ENCODE results near the gene BSN.

BSN gene

DNA sequence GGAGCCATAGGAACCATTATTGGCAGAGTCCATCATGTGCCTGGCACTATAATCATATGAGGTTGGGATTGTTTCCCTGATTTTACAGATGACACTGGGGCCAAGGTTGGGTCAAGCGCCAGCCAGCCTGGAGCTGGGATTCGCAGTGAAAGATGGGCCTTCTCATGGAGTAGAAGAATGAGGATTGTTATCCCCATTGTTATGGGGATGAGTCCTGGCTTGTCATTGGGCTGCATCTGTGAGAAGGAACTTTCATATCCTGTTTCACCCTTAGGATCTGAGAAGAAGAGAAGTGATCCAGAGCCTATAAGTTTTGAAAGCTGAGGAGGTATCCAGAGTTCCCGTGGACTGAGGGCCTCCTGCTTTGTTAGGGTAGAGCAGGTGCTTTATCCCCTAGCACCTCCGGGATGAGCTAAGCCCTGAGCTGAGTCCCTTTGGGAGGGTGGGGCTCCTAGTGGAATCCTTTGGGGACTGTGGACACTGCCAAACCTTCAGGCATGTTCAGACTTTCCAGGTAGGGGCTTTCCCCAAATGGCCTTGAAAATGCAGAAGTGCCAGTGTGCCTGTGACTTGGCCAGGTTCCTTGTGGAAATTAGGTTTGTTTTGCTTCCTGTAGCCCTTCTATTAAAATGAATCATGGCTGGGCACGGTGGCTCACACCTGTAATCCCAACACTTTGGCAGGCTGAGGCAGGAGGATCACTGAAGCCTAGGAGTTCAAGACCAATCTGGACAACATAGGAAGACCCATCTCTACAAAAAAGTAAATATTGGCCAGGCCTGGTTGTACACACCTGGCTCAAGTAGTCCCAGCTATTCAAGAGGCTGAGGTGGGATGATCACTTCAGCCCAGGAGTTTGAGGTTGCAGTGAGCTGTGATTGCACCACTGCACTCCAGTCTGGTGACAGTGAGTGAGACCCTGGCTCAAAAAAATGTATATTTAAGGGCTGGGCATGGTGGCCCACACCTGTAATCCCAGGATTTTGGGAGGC, 30.2 kb upstream of the BSN start:
- Histone ChIP-seq H3K9me3 (ENCODE audit: control insufficient read depth in 2 of 2, low read length in 2 of 2) (no peaks in the 10 kb centered on the region), H3K27me3 (ENCODE audit: control insufficient read depth in 1 of 2, insufficient read depth in 2 of 2, low read length in 2 of 2) (no peaks in the 10 kb centered on the region), H3K36me3 (ENCODE audit: control insufficient read depth in 2 of 2, insufficient read depth in 2 of 2, low read length in 2 of 2) (peaks cover 0 to 11% of the 10 kb centered on the region in 2 donors), H3K4me1 (ENCODE audit: control insufficient read depth, insufficient read depth, low read length) (peaks cover 6% of the 10 kb centered on the region), H3K27ac (ENCODE audit: low read length) (no peak overlapping the region), H3K9ac (ENCODE audit: low read length in 2 of 2) (no peak overlapping the region), H3K4me3 (ENCODE audit: low read length in 2 of 2) (no peak overlapping the region)

DNA sequence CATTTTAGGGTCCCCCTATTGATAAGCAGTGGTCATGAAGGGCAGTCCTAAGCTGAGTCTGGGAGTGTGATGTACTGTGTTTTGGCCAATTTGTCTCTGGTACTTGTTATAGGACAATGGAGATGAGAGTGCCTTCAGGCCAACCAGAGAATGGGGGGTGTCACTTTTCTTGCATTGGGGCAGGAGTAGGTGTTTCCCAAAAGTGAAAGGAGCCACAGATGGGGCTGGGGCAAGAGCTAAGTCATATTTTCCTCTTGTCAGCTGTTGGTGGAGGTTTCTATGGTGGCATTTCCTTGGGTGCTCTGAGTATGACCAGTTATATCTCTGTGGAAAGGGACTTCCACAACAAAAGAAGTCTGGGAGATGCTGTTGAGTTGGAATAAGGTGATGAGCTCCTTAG, 24.7 kb upstream of the BSN start:
- H3K9me3 ChIP-seq (ENCODE audit: control insufficient read depth in 2 of 2, low read length in 2 of 2): no peaks in the 10 kb centered on the region
- no peaks in the 10 kb centered on the region for H3K27me3 ChIP-seq (ENCODE audit: control insufficient read depth in 1 of 2, insufficient read depth in 2 of 2, low read length in 2 of 2)
- no peak overlapping the region for H3K27ac ChIP-seq (ENCODE audit: low read length)
- no peaks in the 10 kb centered on the region for H3K4me1 ChIP-seq (ENCODE audit: control insufficient read depth, insufficient read depth, low read length)
- no peak overlapping the region for H3K4me3 ChIP-seq (ENCODE audit: low read length in 2 of 2)
- H3K9ac ChIP-seq (ENCODE audit: low read length in 2 of 2): no peak overlapping the region
- peaks cover 27 to 31% of the 10 kb centered on the region in 2 donors for H3K36me3 ChIP-seq (ENCODE audit: control insufficient read depth in 2 of 2, insufficient read depth in 2 of 2, low read length in 2 of 2)

DNA sequence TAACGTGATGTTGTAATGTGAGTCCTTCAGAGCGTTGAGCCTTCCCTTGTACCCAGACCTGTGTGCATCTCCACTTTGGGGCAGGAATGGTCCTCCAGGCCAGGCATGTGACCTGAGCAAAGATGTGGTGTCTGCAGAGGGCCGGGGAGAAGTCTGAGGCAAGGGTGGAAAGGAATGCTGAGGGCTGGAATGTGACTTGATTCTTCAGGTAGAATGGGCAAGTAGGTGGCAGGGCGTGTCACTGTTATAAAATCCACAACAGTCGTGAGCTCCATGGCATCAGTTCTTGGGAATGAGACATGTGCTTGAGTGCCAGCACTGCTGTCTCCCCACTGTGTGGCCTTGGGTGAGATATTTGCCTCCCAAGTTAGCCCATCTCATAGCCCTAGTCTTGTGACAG, 24.0 kb upstream of the BSN start:
- Histone ChIP-seq H3K9ac (ENCODE audit: low read length in 2 of 2) (no peak overlapping the region), H3K27ac (ENCODE audit: low read length) (no peak overlapping the region), H3K4me3 (ENCODE audit: low read length in 2 of 2) (no peak overlapping the region), H3K4me1 (ENCODE audit: control insufficient read depth, insufficient read depth, low read length) (peaks cover 2% of the 10 kb centered on the region), H3K36me3 (ENCODE audit: control insufficient read depth in 2 of 2, insufficient read depth in 2 of 2, low read length in 2 of 2) (peaks cover 27 to 31% of the 10 kb centered on the region in 2 donors), H3K9me3 (ENCODE audit: control insufficient read depth in 2 of 2, low read length in 2 of 2) (no peaks in the 10 kb centered on the region), H3K27me3 (ENCODE audit: control insufficient read depth in 1 of 2, insufficient read depth in 2 of 2, low read length in 2 of 2) (no peaks in the 10 kb centered on the region)

DNA sequence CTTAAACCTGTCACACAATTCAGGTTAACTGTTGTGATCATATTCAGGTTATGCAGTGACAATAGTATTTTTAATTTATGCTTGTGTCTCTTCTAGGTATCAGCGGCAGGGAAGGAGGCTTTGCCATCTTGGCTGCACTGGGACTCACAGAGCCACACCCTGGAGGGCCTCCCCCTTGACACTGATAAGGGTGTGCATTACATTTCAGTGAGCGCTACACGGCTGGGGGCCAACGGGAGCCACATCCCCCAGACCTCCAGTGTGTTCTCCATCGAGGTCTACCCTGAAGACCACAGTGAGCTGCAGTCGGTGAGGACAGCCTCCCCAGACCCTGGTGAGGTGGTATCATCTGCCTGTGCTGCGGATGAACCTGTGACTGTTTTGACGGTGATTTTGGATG, 23.6 kb upstream of the BSN start:
- Histone ChIP-seq H3K27ac (ENCODE audit: low read length) (no peak overlapping the region), H3K36me3 (ENCODE audit: control insufficient read depth in 2 of 2, insufficient read depth in 2 of 2, low read length in 2 of 2) (peaks cover 27 to 31% of the 10 kb centered on the region in 2 donors), H3K27me3 (ENCODE audit: control insufficient read depth in 1 of 2, insufficient read depth in 2 of 2, low read length in 2 of 2) (no peaks in the 10 kb centered on the region)

DNA sequence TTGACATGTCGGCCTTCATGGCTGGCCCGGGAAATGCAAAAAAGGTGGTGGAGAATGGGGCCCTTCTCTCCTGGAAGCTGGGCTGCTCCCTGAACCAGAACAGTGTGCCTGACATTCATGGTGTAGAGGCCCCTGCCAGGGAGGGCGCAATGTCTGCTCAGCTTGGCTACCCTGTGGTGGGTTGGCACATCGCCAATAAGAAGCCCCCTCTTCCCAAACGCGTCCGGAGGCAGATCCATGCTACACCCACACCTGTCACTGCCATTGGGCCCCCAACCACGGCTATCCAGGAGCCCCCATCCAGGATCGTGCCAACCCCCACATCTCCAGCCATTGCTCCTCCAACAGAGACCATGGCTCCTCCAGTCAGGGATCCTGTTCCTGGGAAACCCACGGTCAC, 23.1 kb upstream of the BSN start:
- Histone ChIP-seq H3K27me3 (ENCODE audit: control insufficient read depth in 1 of 2, insufficient read depth in 2 of 2, low read length in 2 of 2) (no peaks in the 10 kb centered on the region), H3K4me1 (ENCODE audit: control insufficient read depth, insufficient read depth, low read length) (peaks cover 7% of the 10 kb centered on the region), H3K9ac (ENCODE audit: low read length in 2 of 2) (no peak overlapping the region), H3K9me3 (ENCODE audit: control insufficient read depth in 2 of 2, low read length in 2 of 2) (no peaks in the 10 kb centered on the region), H3K4me3 (ENCODE audit: low read length in 2 of 2) (no peak overlapping the region), H3K36me3 (ENCODE audit: control insufficient read depth in 2 of 2, insufficient read depth in 2 of 2, low read length in 2 of 2) (peaks cover 27 to 31% of the 10 kb centered on the region in 2 donors), H3K27ac (ENCODE audit: low read length) (no peak overlapping the region)

More for the DNA sequence above, 23.6 kb upstream of the BSN start:
- Histone ChIP-seq H3K9ac (ENCODE audit: low read length in 2 of 2) (no peak overlapping the region), H3K4me1 (ENCODE audit: control insufficient read depth, insufficient read depth, low read length) (peaks cover 6% of the 10 kb centered on the region), H3K4me3 (ENCODE audit: low read length in 2 of 2) (no peak overlapping the region), H3K9me3 (ENCODE audit: control insufficient read depth in 2 of 2, low read length in 2 of 2) (no peaks in the 10 kb centered on the region)

DNA sequence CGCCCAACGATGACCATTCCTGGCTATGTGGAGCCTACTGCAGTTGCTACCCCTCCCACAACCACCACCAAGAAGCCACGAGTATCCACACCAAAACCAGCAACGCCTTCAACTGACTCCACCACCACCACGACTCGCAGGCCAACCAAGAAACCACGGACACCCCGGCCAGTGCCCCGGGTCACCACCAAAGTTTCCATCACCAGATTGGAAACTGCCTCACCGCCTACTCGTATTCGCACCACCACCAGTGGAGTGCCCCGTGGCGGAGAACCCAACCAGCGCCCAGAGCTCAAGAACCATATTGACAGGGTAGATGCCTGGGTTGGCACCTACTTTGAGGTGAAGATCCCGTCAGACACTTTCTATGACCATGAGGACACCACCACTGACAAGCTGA, 22.6 kb upstream of the BSN start:
- Histone ChIP-seq H3K4me1 (ENCODE audit: control insufficient read depth, insufficient read depth, low read length) (peaks cover 7% of the 10 kb centered on the region), H3K9ac (ENCODE audit: low read length in 2 of 2) (no peak overlapping the region), H3K4me3 (ENCODE audit: low read length in 2 of 2) (no peak overlapping the region), H3K27me3 (ENCODE audit: control insufficient read depth in 1 of 2, insufficient read depth in 2 of 2, low read length in 2 of 2) (no peaks in the 10 kb centered on the region), H3K36me3 (ENCODE audit: control insufficient read depth in 2 of 2, insufficient read depth in 2 of 2, low read length in 2 of 2) (peaks cover 27 to 31% of the 10 kb centered on the region in 2 donors), H3K9me3 (ENCODE audit: control insufficient read depth in 2 of 2, low read length in 2 of 2) (no peaks in the 10 kb centered on the region), H3K27ac (ENCODE audit: low read length) (no peak overlapping the region)

DNA sequence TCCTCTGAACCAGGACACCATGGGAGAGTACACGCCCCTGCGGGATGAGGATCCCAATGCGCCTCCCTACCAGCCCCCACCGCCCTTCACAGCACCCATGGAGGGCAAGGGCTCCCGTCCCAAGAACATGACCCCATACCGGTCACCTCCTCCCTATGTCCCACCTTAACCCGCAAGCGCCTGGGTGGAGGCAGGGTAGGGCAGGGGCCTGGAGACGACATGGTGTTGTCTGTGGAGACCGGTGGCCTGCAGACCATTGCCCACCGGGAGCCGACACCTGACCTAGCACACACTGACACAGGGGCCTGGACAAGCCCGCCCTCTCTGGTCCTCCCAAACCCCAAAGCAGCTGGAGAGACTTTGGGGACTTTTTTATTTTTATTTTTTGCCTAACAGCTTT, 21.2 kb upstream of the BSN start:
- Histone ChIP-seq H3K27me3 (ENCODE audit: control insufficient read depth in 1 of 2, insufficient read depth in 2 of 2, low read length in 2 of 2) (no peaks in the 10 kb centered on the region), H3K9me3 (ENCODE audit: control insufficient read depth in 2 of 2, low read length in 2 of 2) (no peaks in the 10 kb centered on the region), H3K4me3 (ENCODE audit: low read length in 2 of 2) (no peak overlapping the region), H3K9ac (ENCODE audit: low read length in 2 of 2) (no peak overlapping the region), H3K27ac (ENCODE audit: low read length) (no peak overlapping the region), H3K36me3 (ENCODE audit: control insufficient read depth in 2 of 2, insufficient read depth in 2 of 2, low read length in 2 of 2) (peaks cover 27 to 31% of the 10 kb centered on the region in 2 donors), H3K4me1 (ENCODE audit: control insufficient read depth, insufficient read depth, low read length) (peaks cover 7% of the 10 kb centered on the region)

DNA sequence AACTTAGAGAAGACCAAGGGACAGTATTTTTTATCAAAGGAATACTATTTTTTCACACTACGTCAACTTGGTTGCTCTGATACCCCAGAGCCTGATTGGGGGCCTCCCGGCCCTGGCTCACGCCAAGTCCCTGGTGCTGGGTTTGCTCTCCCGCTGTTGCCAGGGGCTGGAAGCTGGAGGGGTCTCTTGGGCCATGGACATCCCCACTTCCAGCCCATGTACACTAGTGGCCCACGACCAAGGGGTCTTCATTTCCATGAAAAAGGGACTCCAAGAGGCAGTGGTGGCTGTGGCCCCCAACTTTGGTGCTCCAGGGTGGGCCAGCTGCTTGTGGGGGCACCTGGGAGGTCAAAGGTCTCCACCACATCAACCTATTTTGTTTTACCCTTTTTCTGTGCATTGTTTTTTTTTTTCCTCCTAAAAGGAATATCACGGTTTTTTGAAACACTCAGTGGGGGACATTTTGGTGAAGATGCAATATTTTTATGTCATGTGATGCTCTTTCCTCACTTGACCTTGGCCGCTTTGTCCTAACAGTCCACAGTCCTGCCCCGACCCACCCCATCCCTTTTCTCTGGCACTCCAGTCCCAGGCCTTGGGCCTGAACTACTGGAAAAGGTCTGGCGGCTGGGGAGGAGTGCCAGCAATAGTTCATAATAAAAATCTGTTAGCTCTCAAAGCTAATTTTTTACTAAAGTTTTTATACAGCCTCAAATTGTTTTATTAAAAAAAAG, 20.3 kb upstream of the BSN start:
- Histone ChIP-seq H3K9me3 (ENCODE audit: control insufficient read depth in 2 of 2, low read length in 2 of 2) (no peaks in the 10 kb centered on the region), H3K4me1 (ENCODE audit: control insufficient read depth, insufficient read depth, low read length) (peaks cover 7% of the 10 kb centered on the region), H3K9ac (ENCODE audit: low read length in 2 of 2) (no peak overlapping the region), H3K27ac (ENCODE audit: low read length) (peak overlapping the region; percentile 18), H3K27me3 (ENCODE audit: control insufficient read depth in 1 of 2, insufficient read depth in 2 of 2, low read length in 2 of 2) (no peaks in the 10 kb centered on the region), H3K4me3 (ENCODE audit: low read length in 2 of 2) (no peak overlapping the region), H3K36me3 (ENCODE audit: control insufficient read depth in 2 of 2, insufficient read depth in 2 of 2, low read length in 2 of 2) (peaks cover 27 to 31% of the 10 kb centered on the region in 2 donors)

DNA sequence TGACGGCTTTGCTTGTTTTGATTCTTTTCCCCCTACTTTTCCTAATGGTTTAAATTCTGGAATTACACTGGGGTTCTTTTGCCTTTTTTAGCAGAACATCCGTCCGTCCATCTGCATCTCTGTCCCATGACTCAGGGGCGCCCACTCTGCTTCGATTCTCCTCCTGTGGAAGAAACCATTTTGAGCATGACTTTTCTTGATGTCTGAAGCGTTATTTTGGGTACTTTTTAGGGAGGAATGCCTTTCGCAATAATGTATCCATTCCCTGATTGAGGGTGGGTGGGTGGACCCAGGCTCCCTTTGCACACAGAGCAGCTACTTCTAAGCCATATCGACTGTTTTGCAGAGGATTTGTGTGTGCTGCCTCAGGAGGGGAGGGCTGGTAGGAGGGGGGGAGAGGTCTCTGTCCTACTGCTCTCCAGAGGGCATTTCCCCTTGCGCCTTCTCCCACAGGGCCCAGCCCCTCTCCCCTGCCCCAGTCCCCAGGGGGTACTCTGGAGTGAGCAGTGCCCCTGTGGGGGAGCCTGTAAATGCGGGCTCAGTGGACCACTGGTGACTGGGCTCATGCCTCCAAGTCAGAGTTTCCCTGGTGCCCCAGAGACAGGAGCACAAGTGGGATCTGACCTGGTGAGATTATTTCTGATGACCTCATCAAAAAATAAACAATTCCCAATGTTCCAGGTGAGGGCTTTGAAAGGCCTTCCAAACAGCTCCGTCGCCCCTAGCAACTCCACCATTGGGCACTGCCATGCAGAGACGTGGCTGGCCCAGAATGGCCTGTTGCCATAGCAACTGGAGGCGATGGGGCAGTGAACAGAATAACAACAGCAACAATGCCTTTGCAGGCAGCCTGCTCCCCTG, 19.5 kb upstream of the BSN start:
- no peak overlapping the region for H3K27ac ChIP-seq (ENCODE audit: low read length)
- H3K9me3 ChIP-seq (ENCODE audit: control insufficient read depth in 2 of 2, low read length in 2 of 2): no peaks in the 10 kb centered on the region
- peaks cover 12% of the 10 kb centered on the region for H3K4me1 ChIP-seq (ENCODE audit: control insufficient read depth, insufficient read depth, low read length)
- H3K27me3 ChIP-seq (ENCODE audit: control insufficient read depth in 1 of 2, insufficient read depth in 2 of 2, low read length in 2 of 2): no peaks in the 10 kb centered on the region
- no peak overlapping the region for H3K4me3 ChIP-seq (ENCODE audit: low read length in 2 of 2)
- no peak overlapping the region for H3K9ac ChIP-seq (ENCODE audit: low read length in 2 of 2)
- H3K36me3 ChIP-seq (ENCODE audit: control insufficient read depth in 2 of 2, insufficient read depth in 2 of 2, low read length in 2 of 2): peaks cover 27 to 31% of the 10 kb centered on the region in 2 donors
